Subcutaneous adipose tissue (tissue), 4 donors: ENCODE data around the gene DMBX1. TPM values are rescaled to one million over a fixed set of nuclear protein-coding genes. Genes with fewer than 3 reads are reported as not detected.

Experiments
- CTCF ChIP-seq: fragments of 450-650 bp; IDR thresholded peaks from one replicate; pipeline ENCODE4 v1.5.1; 2016; ENCODE audit warnings: low read depth, mild to moderate bottlenecking, control low read depth, antibody characterized with exemption, moderate library complexity
- total RNA-seq, 4 donors: library from RNA; depleted of rRNA; stranded (reverse); fragments of >200 nt; gene quantifications; one replicate each; pipeline ENCODE4 v1.1.0, GENCODE V29; 2016

DMBX1 gene
- total RNA-seq, 4 donors from 2014 or later = not detected

GRCh38 chr1:46478721-46479485, 10.7 kb upstream of the DMBX1 start:
- TF ChIP-seq CTCF = no peak

- no peak for TF ChIP-seq CTCF
These were observed 9.8 kb upstream of the DMBX1 start for GRCh38 chr1:46479744-46480350.

GRCh38 chr1:46480959-46481646, 8.5 kb upstream of the DMBX1 start:
- TF ChIP-seq CTCF = no peak

GRCh38 chr1:46481961-46482360, 7.7 kb upstream of the DMBX1 start:
- TF ChIP-seq CTCF = no peak

- no peak for TF ChIP-seq CTCF
These were observed 6.0 kb upstream of the DMBX1 start for GRCh38 chr1:46483589-46483988.

- TF ChIP-seq CTCF = no peak
These were observed 4.7 kb upstream of the DMBX1 start for GRCh38 chr1:46484783-46485490.
